GM12878 (cell line): ENCODE data around the gene ZNF646. TPM values are rescaled to one million over a fixed set of nuclear protein-coding genes. Genes with fewer than 3 reads are reported as not detected.

Experiments
- ATAC-seq: fragments of 200-7000 bp; cut with Tn5 transposase; 3 replicates; pipeline ENCODE4 v1.9.1; 2020; ENCODE audit warnings: mild to moderate bottlenecking, moderate library complexity
- BruUV-seq: library from RNA; stranded (reverse); fragments of 400-500 nt; replicated peaks from 2 replicates; lab custom pipeline; 2021; lab: Mats Ljungman, UMichigan
- CTCF ChIA-PET: fragments of 300-600 bp; sonication (Branson Sonifier 250); formaldehyde crosslinking; extraction: SDS; loops from one replicate; lab custom pipeline; 2021; ENCODE audit warnings: inconsistent platforms; lab: Yijun Ruan, JAX
- POLR2A ChIA-PET: fragments of 350-600 bp; formaldehyde crosslinking; extraction: SDS; loops from one replicate; lab custom pipeline; 2021; ENCODE audit warnings: inconsistent platforms; lab: Charles Lee
- RAD21 ChIA-PET: fragments of 300-600 bp; sonication (Branson Sonifier 250); formaldehyde crosslinking; loops from one replicate; lab custom pipeline; 2023; ENCODE audit warnings: antibody characterized with exemption; ENCODE audit not compliant: unreplicated experiment; lab: Charles Lee
- SMC1A ChIA-PET: fragments of 300-600 bp; sonication (Branson Sonifier 250); formaldehyde crosslinking; loops from one replicate; lab custom pipeline; 2023; ENCODE audit not compliant: unreplicated experiment, uncharacterized antibody; lab: Charles Lee
- DNase-seq: peaks from one replicate; pipeline ENCODE4 v3.0.0-alpha.2; 2011; ENCODE audit warnings: low read depth, low spot score
- FAIRE-seq: peaks from 3 replicates; lab custom pipeline; 2011; peaks lifted over from hg19 to GRCh38; lab: Jason Lieb, UNC
- H2AFZ ChIP-seq: 2 replicates; pipeline ENCODE4 v1.6.0; 2011; ENCODE audit warnings: low read depth, low read length, control low read depth; ENCODE audit not compliant: control insufficient read depth
- H3K27ac ChIP-seq: 2 replicates; pipeline ENCODE4 v1.5.1; 2011; ENCODE audit warnings: control low read depth; ENCODE audit not compliant: control insufficient read depth, insufficient read depth
- H3K27me3 ChIP-seq, 2 experiments: replicated peaks in 1 of 2; 2 replicates each; pipeline versions ENCODE4 v1.6.0 to v1.6.1; 2011; ENCODE audit warnings: low read length in 1 of 2; ENCODE audit not compliant: control insufficient read depth in 2 of 2, insufficient read depth in 2 of 2
- H3K36me3 ChIP-seq, 2 experiments: 2 replicates each; pipeline ENCODE4 v1.5.1; 2011; ENCODE audit warnings: low read length in 1 of 2; ENCODE audit not compliant: control insufficient read depth in 2 of 2, insufficient read depth in 2 of 2
- H3K4me1 ChIP-seq: 2 replicates; pipeline ENCODE4 v1.6.1; 2011; ENCODE audit warnings: mild to moderate bottlenecking, low read length, moderate library complexity, mixed read lengths; ENCODE audit not compliant: control insufficient read depth, insufficient read depth
- H3K4me2 ChIP-seq: 2 replicates; pipeline ENCODE4 v1.6.0; 2011; ENCODE audit warnings: control low read depth; ENCODE audit not compliant: control insufficient read depth, insufficient read depth
- H3K4me3 ChIP-seq: fragments of 200-600 bp; sonication (generic); 2 replicates; pipeline ENCODE4 v1.5.1; 2016
- H3K79me2 ChIP-seq: 2 replicates; pipeline ENCODE4 v1.6.0; 2011; ENCODE audit warnings: low read length; ENCODE audit not compliant: control insufficient read depth, insufficient read depth
- H3K9ac ChIP-seq: 2 replicates; pipeline ENCODE4 v1.8.0; 2011; ENCODE audit warnings: low read length, control low read depth, mixed read lengths; ENCODE audit not compliant: control insufficient read depth, insufficient read depth
- H3K9me3 ChIP-seq: replicated peaks from 3 replicates; pipeline ENCODE4 v1.5.1; 2011; ENCODE audit warnings: mild to moderate bottlenecking, low read length; ENCODE audit not compliant: control insufficient read depth, insufficient read depth
- H4K20me1 ChIP-seq: 2 replicates; pipeline ENCODE4 v1.6.0; 2011; ENCODE audit not compliant: control insufficient read depth, insufficient read depth
- HDAC2 ChIP-seq: fragments of 200-600 bp; sonication (generic); IDR thresholded peaks from 2 replicates; pipeline ENCODE4 v1.6.1; 2017
- KAT2A ChIP-seq: conservative IDR thresholded peaks from 2 replicates; pipeline ENCODE4 v1.6.1; 2011; ENCODE audit warnings: low read depth, low read length; ENCODE audit not compliant: control insufficient read depth
- NFYB ChIP-seq: IDR thresholded peaks from 2 replicates; pipeline ENCODE4 v1.6.1; 2011; ENCODE audit warnings: low read depth, mild to moderate bottlenecking, low read length, improper control_type of control experiment, moderate library complexity; ENCODE audit not compliant: insufficient read depth
- POLR2AphosphoS2 ChIP-seq: IDR thresholded peaks from 2 replicates; pipeline ENCODE4 v1.6.1; 2011; ENCODE audit warnings: low read depth, mild to moderate bottlenecking, low read length, improper control_type of control experiment, moderate library complexity
- RAD51 ChIP-seq: fragments of 450-650 bp; IDR thresholded peaks from 2 replicates; pipeline ENCODE4 v1.6.1; 2016; ENCODE audit warnings: moderate library complexity, mild to moderate bottlenecking, inconsistent platforms
- RFX5 ChIP-seq: IDR thresholded peaks from 2 replicates; pipeline ENCODE4 v1.6.1; 2011; ENCODE audit warnings: low read depth, low read length, improper control_type of control experiment
- YBX1 ChIP-seq: fragments of 450-650 bp; IDR thresholded peaks from 2 replicates; pipeline ENCODE4 v1.6.1; 2016; ENCODE audit warnings: antibody characterized with exemption
- ZSCAN29 ChIP-seq: fragments of 450-650 bp; IDR thresholded peaks from 2 replicates; pipeline ENCODE4 v1.6.1; 2017; ENCODE audit warnings: mild to moderate bottlenecking, moderate library complexity
- ZZZ3 ChIP-seq: IDR thresholded peaks from 2 replicates; pipeline ENCODE4 v1.6.1; 2011; ENCODE audit warnings: low read depth; ENCODE audit not compliant: control insufficient read depth, insufficient read length
- WGBS: methylation state at CpG from one replicate; pipeline ENCODE4 v1.1.6; 2016; ENCODE audit warnings: low lambda C conversion rate; ENCODE audit not compliant: insufficient replicate concordance, insufficient coverage; ENCODE audit errors: missing lambda C conversion rate; 5-methylcytosine and 5-hydroxymethylcytosine counted together
- in situ Hi-C: fragments of 300-500 bp; cut with MboI; formaldehyde crosslinking; loops from 9 replicates; pipeline ENCODE4 v1.14.3; 2018; ENCODE audit warnings: mixed read lengths
- intact Hi-C: fragments of 100-400 bp; cut with micrococcal nuclease; formaldehyde crosslinking; loops from one replicate; pipeline ENCODE4 v1.14.2; 2022; ENCODE audit not compliant: unreplicated experiment
- polyA plus RNA-seq, 11 experiments: library from polyadenylated mRNA; depleted of rRNA in 4 of 11; unstranded in 6 of 11; stranded (reverse) in 5 of 11; fragments of >200 nt; fragmentation: Nextera tagmentation in 4 of 11; fragmentation: Illumina TruSeq in 1 of 11; extraction: Ambion mirVana in 4 of 11; extraction: Trizol in 1 of 11; gene quantifications; 1 replicate in 1 of 11; 2 replicates in 10 of 11; pipeline versions ENCODE4 v1.2.1 to v1.2.3, GENCODE V29; 2011 to 2016; ENCODE audit warnings: inconsistent platforms in 2 of 11, missing spikeins in 2 of 11, low read depth in 1 of 11
- total RNA-seq, 4 experiments: library from RNA; depleted of rRNA in 3 of 4; stranded (reverse); fragments of >200 nt in 3 of 4; fragmentation: Illumina TruSeq in 1 of 4; extraction: Trizol in 1 of 4; gene quantifications; 2 replicates each; pipeline versions ENCODE4 v1.2.1 to v1.2.3, GENCODE V29; 2013 to 2021
- TF ChIP-seq, protein P1 (sequence below): fragments of 450-650 bp; formaldehyde crosslinking; IDR thresholded peaks from 2 replicates; pipeline ENCODE4 v1.5.0; 2022; ENCODE audit warnings: mild to moderate bottlenecking, missing genetic modification characterization
- TF ChIP-seq, protein P2 (sequence below): fragments of 450-650 bp; IDR thresholded peaks from 2 replicates; pipeline ENCODE4 v1.6.1; 2018; ENCODE audit warnings: mild to moderate bottlenecking, low read depth, moderate library complexity; ENCODE audit not compliant: partially characterized antibody

ZNF646 gene
- total and polyA plus RNA-seq, 10 of the 15 experiments (the other 5 are each of a cell fraction or from before 2014, with no cell fraction given), result 0.10 to 21.8 (median 6.4) TPM

DNA sequence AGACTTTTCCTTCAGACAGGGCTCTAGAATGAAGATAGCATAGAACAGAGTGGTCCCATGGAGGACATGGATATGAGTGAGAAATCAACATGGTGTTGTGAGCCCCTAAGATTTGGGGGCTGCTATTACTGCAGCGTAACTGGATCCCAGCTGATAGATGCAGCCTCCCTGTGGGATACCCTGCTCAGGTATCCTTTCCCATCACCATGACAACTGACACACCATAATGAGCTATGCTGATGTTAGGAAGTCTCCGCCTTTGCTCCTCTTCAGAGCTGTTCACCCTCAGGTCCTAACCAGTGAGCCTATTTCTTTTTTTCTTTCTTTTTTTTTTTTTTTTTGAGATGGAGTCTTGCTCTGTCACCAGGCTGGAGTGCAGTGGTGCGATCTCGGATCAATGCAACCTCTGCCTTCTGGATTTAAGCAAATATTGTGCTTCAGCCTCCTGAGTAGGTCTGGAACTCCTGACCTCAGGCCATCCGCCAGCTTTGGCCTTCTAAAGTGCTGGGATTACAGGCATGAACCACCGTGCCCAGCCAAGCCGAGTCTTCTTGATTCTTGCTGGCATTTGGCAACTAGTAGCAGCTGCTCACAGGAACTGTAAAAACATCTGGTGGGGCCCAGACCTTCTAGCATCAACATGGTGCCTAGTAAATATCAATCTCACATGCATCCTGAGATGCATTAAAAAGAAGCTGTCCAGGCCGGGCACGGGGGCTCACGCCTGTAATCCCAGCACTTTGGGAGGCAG, 23.8 kb upstream of the ZNF646 start:
- Histone ChIP-seq H3K79me2 (no peaks in the 10 kb centered on the region), H3K4me3 (no peak overlapping the region), H3K9me3 (no peaks in the 10 kb centered on the region), H2AFZ (no peak overlapping the region), H3K27ac (no peak overlapping the region), H3K4me1 (no peaks in the 10 kb centered on the region), H3K9ac (no peak overlapping the region), H3K4me2 (no peak overlapping the region), H3K36me3 (no peaks in the 10 kb centered on the region), H3K27me3 (no peaks in the 10 kb centered on the region), H4K20me1 (no peaks in the 10 kb centered on the region)
- POLR2A ChIA-PET, result interaction anchor here (0.6 to 1.5 kb wide), 3 partner anchors 15 to 101 kb away, joined by 3 to 4 read pairs (median 4); no protein-coding TSS in a partner anchor
- intact Hi-C loops (no loop called here), in situ Hi-C loops (no loop called here)
- ATAC-seq (no peak), DNase-seq (no peak), FAIRE-seq (no peak)
- CTCF ChIA-PET, result interaction anchor here (1.0 kb wide), 2 partner anchors 66 to 108 kb away, joined by 3 read pairs; partner anchors contain the start of gene HSD3B7
- no TSS peak for BruUV-seq
- RAD21 ChIA-PET, result interaction anchor here (0.6 kb wide), 1 partner anchor 106 kb away, joined by 3 read pairs; no protein-coding TSS in a partner anchor
- SMC1A ChIA-PET, result interaction anchor here (0.6 kb wide), 1 partner anchor 25 kb away, joined by 3 read pairs; no protein-coding TSS in a partner anchor
- TF ChIP-seq RFX5 (no peak), ZZZ3 (no peak), POLR2AphosphoS2 (no peak), ZSCAN29 (no peak), HDAC2 (no peak), NFYB (no peak), KAT2A (no peak), YBX1 (no peak), RAD51 (no peak)
- TF ChIP-seq, protein P1, sequence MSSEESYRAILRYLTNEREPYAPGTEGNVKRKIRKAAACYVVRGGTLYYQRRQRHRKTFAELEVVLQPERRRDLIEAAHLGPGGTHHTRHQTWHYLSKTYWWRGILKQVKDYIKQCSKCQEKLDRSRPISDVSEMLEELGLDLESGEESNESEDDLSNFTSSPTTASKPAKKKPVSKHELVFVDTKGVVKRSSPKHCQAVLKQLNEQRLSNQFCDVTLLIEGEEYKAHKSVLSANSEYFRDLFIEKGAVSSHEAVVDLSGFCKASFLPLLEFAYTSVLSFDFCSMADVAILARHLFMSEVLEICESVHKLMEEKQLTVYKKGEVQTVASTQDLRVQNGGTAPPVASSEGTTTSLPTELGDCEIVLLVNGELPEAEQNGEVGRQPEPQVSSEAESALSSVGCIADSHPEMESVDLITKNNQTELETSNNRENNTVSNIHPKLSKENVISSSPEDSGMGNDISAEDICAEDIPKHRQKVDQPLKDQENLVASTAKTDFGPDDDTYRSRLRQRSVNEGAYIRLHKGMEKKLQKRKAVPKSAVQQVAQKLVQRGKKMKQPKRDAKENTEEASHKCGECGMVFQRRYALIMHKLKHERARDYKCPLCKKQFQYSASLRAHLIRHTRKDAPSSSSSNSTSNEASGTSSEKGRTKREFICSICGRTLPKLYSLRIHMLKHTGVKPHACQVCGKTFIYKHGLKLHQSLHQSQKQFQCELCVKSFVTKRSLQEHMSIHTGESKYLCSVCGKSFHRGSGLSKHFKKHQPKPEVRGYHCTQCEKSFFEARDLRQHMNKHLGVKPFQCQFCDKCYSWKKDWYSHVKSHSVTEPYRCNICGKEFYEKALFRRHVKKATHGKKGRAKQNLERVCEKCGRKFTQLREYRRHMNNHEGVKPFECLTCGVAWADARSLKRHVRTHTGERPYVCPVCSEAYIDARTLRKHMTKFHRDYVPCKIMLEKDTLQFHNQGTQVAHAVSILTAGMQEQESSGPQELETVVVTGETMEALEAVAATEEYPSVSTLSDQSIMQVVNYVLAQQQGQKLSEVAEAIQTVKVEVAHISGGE, result no peak
- TF ChIP-seq, protein P2, sequence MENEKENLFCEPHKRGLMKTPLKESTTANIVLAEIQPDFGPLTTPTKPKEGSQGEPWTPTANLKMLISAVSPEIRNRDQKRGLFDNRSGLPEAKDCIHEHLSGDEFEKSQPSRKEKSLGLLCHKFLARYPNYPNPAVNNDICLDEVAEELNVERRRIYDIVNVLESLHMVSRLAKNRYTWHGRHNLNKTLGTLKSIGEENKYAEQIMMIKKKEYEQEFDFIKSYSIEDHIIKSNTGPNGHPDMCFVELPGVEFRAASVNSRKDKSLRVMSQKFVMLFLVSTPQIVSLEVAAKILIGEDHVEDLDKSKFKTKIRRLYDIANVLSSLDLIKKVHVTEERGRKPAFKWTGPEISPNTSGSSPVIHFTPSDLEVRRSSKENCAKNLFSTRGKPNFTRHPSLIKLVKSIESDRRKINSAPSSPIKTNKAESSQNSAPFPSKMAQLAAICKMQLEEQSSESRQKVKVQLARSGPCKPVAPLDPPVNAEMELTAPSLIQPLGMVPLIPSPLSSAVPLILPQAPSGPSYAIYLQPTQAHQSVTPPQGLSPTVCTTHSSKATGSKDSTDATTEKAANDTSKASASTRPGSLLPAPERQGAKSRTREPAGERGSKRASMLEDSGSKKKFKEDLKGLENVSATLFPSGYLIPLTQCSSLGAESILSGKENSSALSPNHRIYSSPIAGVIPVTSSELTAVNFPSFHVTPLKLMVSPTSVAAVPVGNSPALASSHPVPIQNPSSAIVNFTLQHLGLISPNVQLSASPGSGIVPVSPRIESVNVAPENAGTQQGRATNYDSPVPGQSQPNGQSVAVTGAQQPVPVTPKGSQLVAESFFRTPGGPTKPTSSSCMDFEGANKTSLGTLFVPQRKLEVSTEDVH, result no peak
- 58% methylated on average over 9 of the region's 10 CpGs for WGBS
